NCI-H774 (cell line): ENCODE measurements around the gene STARD10.

ENCODE experiments used
- DNase-seq: peaks from one replicate; lab custom pipeline; 2025; lab: John Stamatoyannopoulos, UW

The STARD10 gene

DNA sequence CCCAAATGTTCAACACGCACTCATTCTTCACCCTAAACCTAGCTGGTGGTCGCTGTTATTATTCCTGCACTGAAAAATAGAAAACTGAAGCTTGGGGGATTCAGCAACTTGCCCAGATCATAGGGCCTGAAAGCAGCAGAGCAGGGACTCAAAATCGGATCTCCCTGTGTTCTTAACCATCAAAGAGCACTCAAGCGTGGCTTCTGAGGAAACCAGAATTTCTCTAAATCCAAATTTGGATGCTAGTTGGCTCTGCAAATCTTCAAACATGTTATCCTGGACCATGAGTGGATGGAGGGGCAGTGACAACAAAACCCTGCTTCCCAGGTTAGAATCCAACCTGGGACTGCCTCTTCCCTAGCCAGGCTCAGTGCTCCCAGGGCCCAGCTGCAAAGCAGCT is 30.0 kb downstream of the STARD10 start:
- DNase-seq = no peak

DNA sequence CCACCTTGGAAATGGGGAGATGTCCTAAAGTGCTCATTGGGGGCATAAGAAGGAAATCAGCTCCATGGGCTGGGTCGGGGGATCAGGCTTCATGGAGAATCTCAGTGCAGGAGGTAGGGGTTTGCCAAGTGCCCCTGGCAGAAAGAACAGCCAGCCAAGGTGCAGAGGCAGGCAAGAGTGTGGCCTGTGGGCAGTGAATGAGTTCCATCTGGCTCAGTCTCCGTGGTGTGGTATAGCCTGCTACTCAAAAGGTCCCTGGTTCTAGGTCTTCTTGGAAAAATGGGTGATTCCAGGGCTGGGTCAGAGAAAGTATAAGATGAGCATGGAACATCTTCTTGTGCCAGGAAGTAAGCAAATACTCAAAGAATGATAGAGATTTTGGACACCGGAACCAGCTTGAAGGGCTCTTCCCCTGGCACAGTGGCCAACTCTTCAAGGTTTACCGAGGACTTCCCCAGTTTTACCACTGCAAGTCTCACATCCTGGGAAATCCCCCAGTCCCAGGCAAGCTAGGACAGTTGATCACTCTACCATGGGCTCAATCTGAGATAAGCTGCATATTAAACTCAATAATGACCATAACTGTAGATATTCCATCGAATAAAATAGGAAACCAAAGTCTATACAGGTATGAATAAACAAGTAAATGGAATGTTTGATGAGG is 31.1 kb downstream of the STARD10 start:
- DNase-seq = no peak

DNA sequence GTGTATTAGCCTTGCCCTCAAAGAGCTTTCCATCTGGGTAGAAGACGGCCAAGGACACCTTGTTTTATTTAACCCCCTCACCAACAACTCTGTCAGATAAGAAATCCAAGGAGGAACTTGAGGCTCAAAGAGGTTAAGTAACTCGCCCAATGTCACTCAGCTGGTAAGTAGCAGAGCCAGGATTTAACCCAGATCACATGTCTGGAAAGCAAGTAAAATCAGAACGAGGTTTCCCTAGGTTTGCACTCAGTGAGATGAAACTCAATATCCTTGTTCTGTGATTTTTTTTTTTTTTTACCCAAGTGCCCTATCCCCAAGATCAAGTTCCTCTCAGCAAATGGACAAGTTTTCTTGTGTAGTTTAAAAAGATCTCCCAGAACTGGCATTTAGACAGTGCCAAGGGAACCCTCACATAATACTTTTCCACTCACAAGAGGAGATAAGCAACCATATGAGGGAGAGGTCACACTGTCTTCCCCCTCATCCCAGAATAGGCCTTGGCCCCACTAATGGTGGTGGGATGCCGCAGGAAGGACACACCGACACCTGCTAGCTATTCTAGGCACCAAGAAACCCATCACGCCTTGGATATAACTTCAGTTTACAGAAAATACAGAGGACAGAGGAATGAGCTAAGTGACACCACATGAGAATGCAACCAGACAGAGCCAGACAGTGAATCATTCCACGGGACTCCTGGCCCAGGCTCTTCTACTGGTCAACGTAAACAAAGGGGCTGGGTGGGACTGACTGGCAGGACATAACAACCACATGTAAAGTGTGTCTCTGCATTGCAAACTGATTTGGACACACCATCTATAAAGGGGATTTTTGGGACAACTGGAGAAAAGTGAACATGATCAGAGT is 33.1 kb downstream of the STARD10 start:
- DNase-seq = no peak

DNA sequence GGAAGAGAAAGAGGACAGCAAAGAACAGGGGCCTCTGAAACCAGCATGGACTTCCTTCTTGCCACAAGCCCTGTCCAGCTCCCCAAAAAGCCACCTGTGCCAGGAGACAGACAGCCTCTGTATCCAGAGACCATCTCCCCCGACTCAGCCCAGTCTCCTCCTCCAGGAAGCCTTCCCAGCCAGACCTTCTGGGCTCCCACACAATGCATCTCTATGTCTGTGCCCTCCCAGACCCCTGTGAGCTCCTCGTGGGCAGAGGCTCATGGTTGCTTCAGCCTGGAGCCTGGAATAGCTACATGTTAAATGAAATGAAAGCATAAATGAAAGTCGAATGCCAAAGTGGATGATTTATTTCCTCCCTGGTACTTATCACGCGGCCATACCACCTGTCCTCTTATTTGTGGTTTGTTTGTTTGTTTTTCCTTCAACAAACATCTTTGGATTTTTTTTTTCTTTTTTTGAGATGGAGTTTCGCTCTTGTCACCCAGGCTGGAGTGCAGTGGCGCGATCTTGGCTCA is 34.3 kb downstream of the STARD10 start:
- DNase-seq = peak; percentile 70

DNA sequence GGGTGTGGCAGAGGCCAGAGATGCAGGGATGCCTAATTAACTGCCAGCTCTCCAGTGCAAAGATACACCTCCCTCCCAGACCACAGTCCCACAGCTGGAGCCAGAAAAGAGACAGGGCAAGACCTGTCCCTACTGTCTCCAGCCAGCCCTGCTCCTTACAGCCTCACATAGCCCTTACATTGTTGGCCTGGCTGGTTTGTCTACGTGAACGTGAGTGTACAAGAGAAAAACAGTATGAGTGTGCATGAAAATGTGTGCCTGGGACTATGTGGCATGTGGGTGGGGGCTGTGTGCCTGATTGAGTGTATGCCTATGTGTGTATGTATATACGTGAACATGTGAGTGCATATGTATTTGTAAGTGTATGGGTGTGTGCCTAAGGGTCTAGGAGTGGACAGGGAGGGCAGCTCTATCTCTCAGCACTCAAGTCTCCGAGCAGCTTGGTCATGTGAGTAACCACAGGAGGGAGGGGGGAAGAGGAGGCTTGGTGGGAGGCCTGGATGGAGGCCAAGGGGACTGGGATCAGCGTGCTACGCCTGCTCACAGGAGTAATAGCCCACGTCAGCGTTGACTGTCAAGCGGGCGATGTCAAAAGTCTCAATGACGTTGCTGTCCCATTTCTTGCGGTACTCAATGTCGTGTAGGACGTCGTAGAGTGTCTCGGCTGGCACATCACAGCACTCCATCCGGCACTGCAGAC is 35.0 kb downstream of the STARD10 start:
- peak; percentile 17 for DNase-seq

DNA sequence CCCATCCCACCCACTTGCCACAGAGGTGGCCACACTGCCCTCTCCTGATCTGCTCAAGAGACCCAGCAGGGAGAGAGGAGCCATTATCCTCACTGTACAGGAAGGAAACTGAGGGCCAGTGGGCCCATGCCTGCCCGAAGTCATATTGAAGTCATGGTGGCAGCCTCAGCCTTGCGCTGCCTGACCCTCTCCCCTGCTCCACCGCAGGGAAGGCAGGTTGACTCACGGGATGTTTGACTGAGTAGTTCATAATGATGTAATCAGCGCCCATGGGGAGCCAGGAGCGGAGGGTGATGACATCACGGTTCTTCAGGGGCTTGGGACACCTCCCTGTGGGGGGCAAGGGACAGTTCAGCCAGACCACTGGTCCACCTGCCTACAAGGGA is 35.5 kb downstream of the STARD10 start:
- DNase-seq = no peak

DNA sequence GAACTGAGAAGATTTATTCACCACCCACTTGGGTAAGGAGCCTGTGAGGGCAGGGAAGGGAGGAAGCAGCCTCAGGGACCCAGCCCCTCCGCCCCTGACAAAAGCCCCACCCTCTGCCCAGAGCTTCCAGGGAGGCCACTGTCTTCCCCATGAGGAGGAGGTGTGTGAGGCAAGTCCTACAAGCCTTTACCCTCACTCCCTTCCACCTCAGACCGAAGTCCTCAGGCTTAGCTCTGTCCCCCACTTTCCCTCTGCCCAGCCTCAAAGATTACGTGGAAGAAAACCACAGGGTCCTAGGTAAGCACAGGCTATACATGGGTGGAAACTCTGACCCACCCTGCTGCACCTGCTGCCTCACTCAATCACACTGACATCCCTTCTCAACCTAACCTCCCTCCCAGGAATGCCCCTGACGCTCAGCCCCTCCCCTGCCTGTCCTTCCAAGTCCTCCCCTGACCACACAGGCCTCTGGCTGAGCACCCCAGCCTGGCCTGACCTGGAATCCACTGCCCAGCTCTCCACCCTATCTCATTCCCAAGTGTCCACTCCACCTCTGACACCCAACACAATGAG is 38.0 kb downstream of the STARD10 start:
- no peak for DNase-seq

DNA sequence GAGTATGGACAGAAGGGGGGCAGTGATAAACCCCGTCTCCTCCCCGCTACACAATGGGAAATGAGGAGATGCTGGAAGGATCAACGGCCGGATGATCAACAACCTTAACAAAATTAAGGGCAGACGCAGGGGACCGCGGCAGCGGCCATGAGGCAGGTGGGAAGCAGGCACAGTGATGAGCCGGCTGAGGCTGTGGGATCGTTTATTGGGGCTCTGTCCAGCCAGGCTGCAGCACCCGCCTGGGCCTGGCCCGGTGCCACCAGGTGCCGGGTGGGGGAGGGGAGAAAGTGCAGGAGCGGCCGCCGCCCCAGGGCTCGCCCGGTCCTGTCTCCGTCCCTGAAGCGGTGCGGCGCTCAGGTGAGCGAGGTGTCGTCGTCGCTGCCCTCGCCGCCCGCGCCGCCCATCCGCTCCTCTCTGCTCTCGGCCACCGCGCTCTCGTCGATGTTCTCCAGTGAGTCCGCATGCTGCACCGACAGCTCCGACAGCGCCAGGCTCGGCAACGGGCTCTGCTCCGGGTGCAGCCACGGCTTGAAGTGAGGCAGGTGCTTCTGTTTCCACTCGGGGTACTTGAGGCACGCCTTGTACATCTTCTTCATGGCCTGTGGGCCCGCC is 39.2 kb downstream of the STARD10 start:
- DNase-seq = no peak

DNA sequence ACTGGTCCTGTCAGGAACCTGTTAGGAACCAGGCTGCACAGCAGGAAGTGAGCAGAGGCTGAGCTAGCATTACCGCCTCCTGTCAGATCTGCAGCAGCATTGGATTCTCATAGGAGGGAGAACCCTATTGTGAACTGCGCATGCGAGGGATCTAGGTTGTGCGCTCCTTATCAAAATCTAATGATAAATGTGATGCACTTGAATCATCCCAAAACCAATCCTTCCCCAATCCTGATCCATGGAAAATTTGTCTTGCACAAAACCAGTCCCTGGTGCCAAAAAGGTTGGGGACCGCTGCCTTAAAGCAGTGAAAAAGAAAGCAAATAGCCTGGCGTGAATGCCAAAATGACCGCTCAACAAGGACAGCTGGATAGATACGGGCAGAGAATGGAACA is 39.7 kb downstream of the STARD10 start:
- DNase-seq = no peak

DNA sequence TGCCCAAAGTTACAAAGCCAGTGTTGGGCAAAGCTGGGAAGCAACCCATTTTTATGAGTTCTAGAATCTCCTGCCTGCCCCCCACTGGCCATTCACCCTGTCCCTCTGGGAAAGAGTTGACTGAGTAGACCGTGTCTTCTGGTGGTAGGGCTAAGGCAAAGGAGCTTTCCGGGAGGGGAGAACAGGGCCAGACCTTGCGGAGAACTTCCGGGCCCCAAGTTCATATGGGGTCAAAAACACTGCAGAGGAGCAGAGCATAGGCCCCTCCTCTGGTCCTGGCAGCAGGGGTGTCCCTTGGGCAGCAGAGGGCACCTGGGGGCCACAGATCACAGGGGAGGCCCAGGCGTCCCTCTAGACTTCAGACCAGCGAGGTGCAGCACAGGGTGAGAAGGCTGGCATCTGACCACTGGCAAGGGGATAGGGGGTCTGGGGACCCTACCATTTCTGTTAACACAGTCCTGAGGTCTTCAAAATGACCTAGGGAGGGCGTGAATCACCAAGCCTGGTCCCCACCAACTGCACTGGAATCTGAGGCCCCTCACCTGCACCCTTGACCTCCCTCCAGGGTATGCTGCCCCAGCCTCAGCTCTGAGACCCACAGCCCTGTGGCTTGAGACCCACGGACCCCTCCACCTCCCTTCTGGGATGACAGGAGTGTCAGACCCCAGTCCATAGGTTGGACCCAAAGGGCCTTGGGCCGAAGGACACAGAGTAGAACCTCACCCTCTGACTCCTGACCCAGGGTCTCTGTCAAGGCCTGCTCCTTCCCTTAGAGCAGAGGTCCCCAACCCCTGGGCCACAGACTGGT is 40.3 kb downstream of the STARD10 start:
- no peak for DNase-seq

DNA sequence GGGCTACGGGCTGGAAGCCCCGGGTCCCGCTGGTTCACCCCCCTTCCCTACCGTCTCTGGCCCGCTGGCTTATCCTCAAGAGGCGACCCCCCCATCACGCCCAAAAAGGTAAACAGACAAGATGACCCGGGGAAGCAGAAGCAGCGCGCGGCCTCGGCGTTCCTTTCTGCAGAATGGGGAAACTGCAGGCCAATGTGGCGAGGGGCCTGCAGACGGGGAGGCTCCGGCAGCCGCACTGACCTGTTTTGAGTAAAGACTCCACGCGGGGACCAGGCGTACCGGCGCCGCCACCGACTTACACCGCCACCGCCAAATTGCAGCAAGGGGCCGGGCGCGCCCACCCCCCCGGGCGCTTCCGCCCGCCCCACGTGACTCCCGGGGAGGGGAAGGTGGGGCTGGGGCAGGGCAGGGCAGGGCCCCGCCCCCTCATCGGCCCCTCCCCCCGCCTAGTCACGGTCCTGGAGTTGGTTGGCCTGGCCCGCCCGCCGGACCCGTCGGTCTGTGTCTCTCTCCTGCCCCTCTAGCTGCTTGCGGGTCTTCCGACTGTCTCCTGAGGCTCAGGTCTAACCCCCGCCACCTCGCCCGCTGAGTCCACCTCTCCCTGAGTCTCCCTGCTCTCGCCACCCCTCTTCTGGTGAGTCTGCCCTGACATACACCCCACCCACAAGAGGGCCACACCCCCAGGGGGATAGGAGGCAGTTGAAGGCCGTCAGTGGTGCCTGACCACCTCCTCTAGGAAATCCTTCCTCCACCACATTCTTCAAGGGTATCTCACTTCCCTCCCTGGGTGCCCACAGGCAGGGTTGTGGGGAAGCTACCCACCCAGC is 41.5 kb downstream of the STARD10 start, which contains the start of gene ARAP1:
Gene ARAP1, minus strand, starts transcription at position 321 of the 827 bp plus-strand sequence. CDS start 25,280 bp downstream, outside the sequence.
- peak; percentile 76 for DNase-seq

DNA sequence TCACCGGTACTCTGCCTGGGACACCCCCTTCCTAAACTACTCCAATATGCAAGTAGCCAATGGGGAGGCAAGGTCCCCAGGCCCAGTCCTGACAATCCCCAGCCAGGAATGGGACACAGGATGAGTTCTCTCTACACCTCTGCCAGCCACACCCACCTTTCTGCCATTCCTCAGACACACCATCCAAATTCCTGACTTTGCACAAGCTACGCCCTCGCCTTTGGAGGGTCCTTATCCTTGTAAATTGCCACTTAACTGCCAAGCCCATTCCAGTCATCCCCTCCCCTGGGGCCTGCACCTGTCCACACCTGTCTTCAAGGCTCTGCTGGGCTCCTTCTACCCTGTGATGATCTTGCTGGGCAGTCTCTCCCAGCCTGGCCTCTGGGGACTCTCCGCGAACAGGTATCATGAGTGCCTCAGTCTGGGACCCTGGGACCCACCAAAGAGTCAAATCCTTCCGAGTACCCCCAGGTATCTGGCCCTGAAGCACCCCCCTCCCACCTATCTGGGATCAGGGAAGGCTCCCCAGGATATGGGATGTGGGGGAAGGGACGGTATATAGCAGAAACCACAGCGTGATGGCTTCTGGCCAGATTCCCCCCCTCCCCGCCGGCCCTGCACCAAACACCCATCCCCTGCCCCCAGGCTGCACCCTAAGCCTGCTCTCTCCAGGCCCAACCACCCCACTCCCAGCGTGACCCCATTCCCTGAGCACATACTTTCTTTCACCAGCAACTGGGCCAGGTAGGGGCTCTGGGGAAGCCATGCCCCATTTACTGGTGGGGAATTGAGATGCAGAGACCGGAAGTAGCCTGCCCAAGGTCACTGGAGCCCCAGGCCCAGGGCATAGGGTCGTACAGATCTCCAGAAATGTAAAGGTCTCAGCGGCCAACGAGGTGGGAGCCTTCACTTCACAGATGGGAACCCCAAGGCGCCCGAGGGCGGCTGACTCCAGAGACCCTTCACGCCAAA is 42.4 kb downstream of the STARD10 start:
- DNase-seq = no peak

DNA sequence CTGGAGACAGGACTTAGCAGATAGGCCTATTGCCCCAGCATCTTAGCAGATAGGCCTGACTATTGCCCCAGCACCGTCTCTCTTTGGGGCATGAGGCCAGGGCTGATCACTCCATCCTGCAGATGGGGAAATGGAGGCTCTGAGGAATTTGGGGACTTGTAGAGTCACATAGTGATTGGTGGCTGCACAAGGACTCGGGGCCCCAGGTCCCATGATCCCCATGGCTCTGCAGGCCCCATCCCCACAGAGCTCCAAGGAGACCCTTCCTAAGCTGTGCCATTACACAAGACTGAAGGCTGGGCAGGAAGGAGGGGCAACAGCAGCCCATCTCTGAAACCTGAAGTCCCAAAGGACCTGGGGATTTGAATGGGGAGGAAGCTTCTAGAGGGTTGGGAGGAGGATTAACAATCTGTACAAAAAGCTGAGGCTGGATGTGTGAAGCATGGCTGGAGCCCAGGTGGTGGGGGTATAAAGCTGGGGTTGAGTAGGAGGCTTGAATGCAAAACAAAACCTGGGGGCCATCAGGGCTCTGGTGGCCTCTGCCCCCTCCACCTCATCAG is 43.2 kb downstream of the STARD10 start:
- DNase-seq = no peak

DNA sequence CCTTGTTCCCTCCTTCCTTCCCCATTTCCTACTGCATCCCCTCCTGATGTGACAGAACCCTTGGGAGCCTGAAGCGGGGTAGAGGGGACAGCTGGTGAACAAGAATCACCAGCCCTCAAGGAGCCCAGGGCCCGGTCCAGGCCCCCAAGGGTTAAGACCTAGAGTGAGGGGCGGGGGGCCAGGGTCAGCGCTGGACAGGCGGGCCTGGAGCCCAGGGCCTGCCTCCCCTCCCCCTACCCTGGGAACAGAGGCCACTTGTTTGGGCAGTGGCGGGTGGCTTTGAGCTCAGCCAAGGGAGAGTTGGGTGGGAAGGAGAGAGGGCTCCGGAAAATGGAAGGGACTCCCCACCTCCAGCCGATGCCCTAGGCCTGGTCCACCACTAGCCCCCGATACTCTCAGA is 43.8 kb downstream of the STARD10 start:
- no peak for DNase-seq

DNA sequence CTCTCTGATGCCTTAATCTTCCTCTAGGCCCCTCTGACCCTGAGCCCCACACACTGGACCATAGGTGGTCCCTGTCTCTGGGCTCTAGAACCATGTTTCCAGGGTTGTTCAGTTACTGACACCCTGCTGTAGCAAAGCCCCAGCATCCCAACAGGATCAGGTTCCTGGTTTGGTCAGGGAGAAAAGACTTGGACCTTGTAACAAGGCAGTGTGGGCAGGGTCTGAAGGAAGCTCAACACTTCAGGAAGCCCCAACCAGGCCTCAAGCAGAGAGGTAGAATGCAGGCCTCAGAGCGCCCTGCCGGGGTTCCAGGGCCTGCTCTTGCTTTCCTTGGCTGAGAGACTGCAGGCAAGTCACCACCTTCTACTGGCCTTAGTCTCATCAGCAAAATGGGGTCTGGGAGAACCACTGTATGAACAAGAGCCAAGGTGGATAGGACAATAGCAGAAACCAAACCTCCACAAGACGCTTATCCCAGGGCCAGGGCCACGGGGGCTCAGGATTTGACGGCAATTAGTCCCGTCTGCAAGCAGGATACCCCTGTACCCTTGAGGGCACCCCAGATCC is 46.5 kb downstream of the STARD10 start:
- no peak for DNase-seq

DNA sequence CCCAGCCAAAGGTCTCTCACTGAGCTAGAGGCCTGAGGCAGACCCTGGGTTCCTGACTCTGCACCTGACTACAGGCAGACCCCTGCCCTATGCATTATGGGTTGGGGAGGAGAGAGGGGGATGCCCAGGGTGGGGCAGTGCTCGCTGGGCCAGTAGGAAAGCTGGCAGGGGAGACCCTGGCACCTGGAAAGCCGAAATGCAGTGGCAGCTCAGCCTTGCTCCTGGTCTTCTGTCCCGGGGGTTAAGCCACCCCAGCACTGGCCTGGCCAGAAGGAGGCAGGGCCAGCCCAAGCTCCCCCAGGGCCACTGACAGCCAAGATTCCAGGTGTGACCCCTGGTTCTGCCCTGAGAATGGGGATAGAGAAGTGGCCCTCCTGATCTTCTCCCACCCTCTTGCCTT is 47.0 kb downstream of the STARD10 start:
- no peak for DNase-seq

DNA sequence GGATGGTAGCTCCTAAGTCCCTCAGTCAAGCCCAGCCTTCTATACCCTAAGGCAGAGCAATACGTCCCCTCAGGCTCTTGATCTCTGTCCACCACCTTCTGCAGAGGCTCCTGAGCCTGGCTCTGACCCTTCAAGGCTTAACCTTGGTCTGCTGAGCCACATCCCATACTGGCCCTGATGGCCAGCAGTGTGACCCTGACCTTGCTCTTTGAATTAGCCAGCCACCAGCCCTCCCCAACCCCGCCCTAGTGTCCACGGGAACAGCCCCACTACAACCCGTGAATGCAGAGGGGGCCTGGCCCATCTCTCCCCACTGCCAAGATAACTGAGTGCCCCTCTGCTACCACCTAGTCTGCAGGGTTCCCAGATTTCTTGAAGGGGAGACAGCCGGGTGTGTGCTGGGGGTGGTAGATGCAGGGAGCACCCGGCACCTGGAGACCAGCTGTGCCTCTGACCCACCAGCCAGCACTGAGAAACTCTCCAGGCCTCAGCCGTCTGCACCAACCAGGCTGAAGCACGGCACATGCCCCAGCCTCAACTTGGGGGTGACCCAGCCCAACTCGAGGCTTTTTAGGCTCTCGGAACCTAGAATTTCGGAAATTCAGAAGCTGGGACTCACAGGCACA is 47.8 kb downstream of the STARD10 start:
- no peak for DNase-seq

DNA sequence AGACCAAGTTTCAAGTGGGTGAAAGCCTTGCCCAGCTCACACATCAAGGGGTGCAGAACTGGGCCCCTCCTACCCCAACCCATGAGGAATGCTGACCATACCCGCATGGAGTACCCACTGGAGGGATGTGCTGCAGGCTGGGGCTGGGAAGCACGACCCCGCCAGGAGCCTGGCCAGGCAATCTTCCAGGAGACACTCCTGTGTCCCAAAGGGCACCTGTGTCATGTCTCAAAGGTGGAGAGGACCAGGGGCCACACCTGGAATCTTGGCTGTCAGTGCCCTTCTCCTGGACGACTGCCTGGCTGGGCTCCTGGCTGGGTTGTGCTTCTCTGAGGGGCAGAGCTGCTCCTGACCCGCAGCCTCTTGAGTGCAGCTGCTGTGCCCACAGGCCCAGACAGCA is 48.3 kb downstream of the STARD10 start:
- no peak for DNase-seq
